ENCODE measurements around the gene ANO1. TPM values are rescaled to one million over a fixed set of nuclear protein-coding genes. Genes with fewer than 3 reads are reported as not detected.

ANO1 gene
- total and polyA plus RNA-seq, 2 donors (not counting 1 experiment from before 2014, with no cell fraction given) = not detected

DNA sequence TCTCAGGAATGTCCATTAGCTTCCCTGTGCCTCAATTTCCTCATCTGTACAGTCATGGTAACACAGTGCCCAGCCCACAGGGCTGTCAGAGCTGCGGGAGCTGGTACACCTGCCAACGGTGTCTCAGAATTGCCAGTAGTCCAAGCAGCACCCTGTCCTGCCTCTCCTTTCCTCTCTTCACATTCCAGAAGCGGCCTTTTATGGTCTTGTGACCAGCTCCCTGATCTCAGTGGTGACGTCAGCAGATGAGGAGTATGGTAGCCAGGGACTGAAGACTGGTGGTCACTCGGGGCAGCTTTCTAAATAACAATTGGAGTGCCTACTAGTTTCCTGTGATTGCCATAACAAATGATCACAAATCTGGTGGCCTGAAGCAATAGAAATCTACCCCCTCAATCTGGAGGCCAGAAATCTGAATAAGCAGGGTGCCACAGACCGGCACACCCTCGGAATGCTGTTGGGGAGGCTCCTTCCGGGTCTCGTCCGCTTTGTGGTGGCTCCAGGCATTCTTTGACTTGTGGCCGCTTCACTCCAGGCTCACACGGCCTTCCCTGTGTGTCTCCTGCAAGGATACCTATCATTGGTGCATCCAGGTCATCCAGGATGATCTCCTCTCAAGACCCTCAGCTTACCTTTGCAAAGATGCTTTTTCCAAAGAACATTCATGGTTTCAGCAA is 127.1 kb downstream of the ANO1 start:
- DNase-seq = no peak
- H3K4me1 ChIP-seq (ENCODE audit: control insufficient read depth in 2 of 2, insufficient read depth in 2 of 2, low read length in 2 of 2) = peaks cover 18 to 26% of the 10 kb centered on the region in 2 donors
- H3K27me3 ChIP-seq (replicated peaks in 1 of 4; ENCODE audit: control extremely low read depth in 1 of 4, control insufficient read depth in 3 of 4, insufficient read depth in 4 of 4, low read length in 3 of 4) = no peaks in the 10 kb centered on the region
- intact Hi-C loops (cut with micrococcal nuclease) = no loop called here
- Mint-ChIP-seq H3K4me3 (peak overlapping the region; percentile 93), H3K27me3 (no peaks in the 10 kb centered on the region), H3K9me3 (ENCODE audit: insufficient read depth) (no peaks in the 10 kb centered on the region), H3K4me1 (peaks cover 37% of the 10 kb centered on the region), H3K27ac (peak overlapping the region; percentile 65)
- no peak for ATAC-seq (ENCODE audit: low read depth)
- H3K9me3 ChIP-seq (ENCODE audit: control extremely low read depth in 1 of 3, control insufficient read depth in 2 of 3, insufficient read depth in 1 of 3, low read length in 2 of 3) = no peaks in the 10 kb centered on the region
- POLR2A ChIA-PET = no interaction called here
- H3K4me2 ChIP-seq (replicated peaks; ENCODE audit: low read depth, low read length, poor library complexity, severe bottlenecking) = peak overlapping the region; percentile 92
- no peak for TF ChIP-seq CTCF (IDR thresholded peaks at IDR 0.05)
- no peak for TF ChIP-seq EZH2 (IDR thresholded peaks at IDR 0.05; ENCODE audit: borderline replicate concordance, insufficient read depth, low read depth, low read length, poor library complexity, severe bottlenecking)
- CTCF ChIA-PET = interaction anchor here (1.8 kb wide), 1 partner anchor 9 kb away, joined by 7 read pairs; no protein-coding TSS in a partner anchor
- H3K9ac ChIP-seq (ENCODE audit: low read length) = no peak overlapping the region
- peaks cover 6 to 52% of the 10 kb centered on the region in 2 experiments for H3K36me3 ChIP-seq (replicated peaks in 1 of 2; ENCODE audit: control extremely low read depth in 1 of 2, control insufficient read depth in 1 of 2, extremely low read depth in 1 of 2, insufficient read depth in 2 of 2, low read length in 1 of 2)
- H4K20me1 ChIP-seq (ENCODE audit: control insufficient read depth, insufficient read depth, low read length, poor library complexity, severe bottlenecking) = peaks cover 60% of the 10 kb centered on the region
- H3K4me3 ChIP-seq (ENCODE audit: control extremely low read depth in 1 of 5, extremely low read depth in 1 of 5, insufficient read depth in 1 of 5, low read depth in 2 of 5, low read length in 4 of 5) = no peak overlapping the region
- H3K27ac ChIP-seq (ENCODE audit: low read length in 2 of 2) = no peak overlapping the region
- 99% methylated on average over 12 of the region's 12 CpGs for WGBS (ENCODE audit: insufficient coverage)
- H3K79me2 ChIP-seq (ENCODE audit: control insufficient read depth, insufficient read depth, low read length) = peaks cover 57% of the 10 kb centered on the region
- H2AFZ ChIP-seq (ENCODE audit: insufficient read depth, low read depth, low read length, poor library complexity, severe bottlenecking) = no peak overlapping the region

GRCh38 chr11:70205766-70206165 is 127.6 kb downstream of the ANO1 start:
- CTCF ChIA-PET = interaction anchor here (0.5 to 1.8 kb wide), 2 partner anchors 10 to 20 kb away, joined by 4 to 7 read pairs; no protein-coding TSS in a partner anchor
- peaks cover 6 to 57% of the 10 kb centered on the region in 2 experiments for H3K36me3 ChIP-seq (replicated peaks in 1 of 2; ENCODE audit: control extremely low read depth in 1 of 2, control insufficient read depth in 1 of 2, extremely low read depth in 1 of 2, insufficient read depth in 2 of 2, low read length in 1 of 2)
- TF ChIP-seq CTCF (IDR thresholded peaks at IDR 0.05) (no peak), EZH2 (IDR thresholded peaks at IDR 0.05; ENCODE audit: borderline replicate concordance, insufficient read depth, low read depth, low read length, poor library complexity, severe bottlenecking) (no peak)
- peaks cover 57% of the 10 kb centered on the region for H3K79me2 ChIP-seq (ENCODE audit: control insufficient read depth, insufficient read depth, low read length)
- H3K4me2 ChIP-seq (replicated peaks; ENCODE audit: low read depth, low read length, poor library complexity, severe bottlenecking) = no peak overlapping the region
- H3K9me3 ChIP-seq (ENCODE audit: control extremely low read depth in 1 of 3, control insufficient read depth in 2 of 3, insufficient read depth in 1 of 3, low read length in 2 of 3) = no peaks in the 10 kb centered on the region
- DNase-seq (no peak), ATAC-seq (ENCODE audit: low read depth) (no peak)
- H3K27ac ChIP-seq (ENCODE audit: low read length in 2 of 2) = no peak overlapping the region
- Mint-ChIP-seq H3K27me3 (no peaks in the 10 kb centered on the region), H3K9me3 (ENCODE audit: insufficient read depth) (no peaks in the 10 kb centered on the region), H3K4me1 (peaks cover 37% of the 10 kb centered on the region), H3K4me3 (peak overlapping the region; percentile 18), H3K27ac (no peak overlapping the region)
- peaks cover 18 to 26% of the 10 kb centered on the region in 2 donors for H3K4me1 ChIP-seq (ENCODE audit: control insufficient read depth in 2 of 2, insufficient read depth in 2 of 2, low read length in 2 of 2)
- no peak overlapping the region for H3K4me3 ChIP-seq (ENCODE audit: control extremely low read depth in 1 of 5, extremely low read depth in 1 of 5, insufficient read depth in 1 of 5, low read depth in 2 of 5, low read length in 4 of 5)
- 96% methylated on average over 7 of the region's 7 CpGs for WGBS (ENCODE audit: insufficient coverage)
- intact Hi-C loops (cut with micrococcal nuclease) = no loop called here
- no peaks in the 10 kb centered on the region for H3K27me3 ChIP-seq (replicated peaks in 1 of 4; ENCODE audit: control extremely low read depth in 1 of 4, control insufficient read depth in 3 of 4, insufficient read depth in 4 of 4, low read length in 3 of 4)
- peaks cover 60% of the 10 kb centered on the region for H4K20me1 ChIP-seq (ENCODE audit: control insufficient read depth, insufficient read depth, low read length, poor library complexity, severe bottlenecking)
- POLR2A ChIA-PET = no interaction called here
- no peak overlapping the region for H3K9ac ChIP-seq (ENCODE audit: low read length)
- no peak overlapping the region for H2AFZ ChIP-seq (ENCODE audit: insufficient read depth, low read depth, low read length, poor library complexity, severe bottlenecking)

Measured in B cell (primary cell).